Hair follicle dermal papilla cell (primary cell): ENCODE measurements around the gene FSD2. TPM values are rescaled to one million over a fixed set of nuclear protein-coding genes. Genes with fewer than 3 reads are reported as not detected.

Experiments
- total RNA-seq: library from RNA; depleted of rRNA; stranded (reverse); fragments of >200 nt; gene quantifications from 2 replicates; pipeline ENCODE4 v1.2.3, GENCODE V29; 2012

The FSD2 gene, protein sequence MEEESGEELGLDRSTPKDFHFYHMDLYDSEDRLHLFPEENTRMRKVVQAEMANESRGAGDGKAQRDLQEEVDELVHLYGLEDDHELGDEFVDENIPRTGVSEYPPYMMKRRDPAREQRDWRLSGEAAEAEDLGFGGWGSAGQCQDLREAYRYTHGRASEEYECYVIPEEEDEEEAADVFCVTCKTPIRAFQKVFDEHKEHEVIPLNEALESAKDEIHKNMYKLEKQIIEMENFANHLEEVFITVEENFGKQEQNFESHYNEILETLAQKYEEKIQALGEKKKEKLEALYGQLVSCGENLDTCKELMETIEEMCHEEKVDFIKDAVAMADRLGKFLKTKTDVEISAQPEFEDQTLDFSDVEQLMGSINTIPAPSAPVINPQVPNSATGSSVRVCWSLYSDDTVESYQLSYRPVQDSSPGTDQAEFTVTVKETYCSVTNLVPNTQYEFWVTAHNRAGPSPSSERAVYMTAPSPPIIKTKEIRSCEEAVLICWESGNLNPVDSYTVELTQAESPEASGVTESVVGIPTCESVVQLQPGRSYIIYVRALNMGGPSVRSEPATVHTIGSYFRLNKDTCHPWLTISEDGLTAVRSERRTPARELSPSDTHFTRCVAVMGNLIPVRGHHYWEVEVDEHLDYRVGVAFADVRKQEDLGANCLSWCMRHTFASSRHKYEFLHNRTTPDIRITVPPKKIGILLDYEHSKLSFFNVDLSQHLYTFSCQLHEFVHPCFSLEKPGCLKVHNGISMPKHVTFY
- under 0.01 TPM in 1 of 2 replicates, not detected in the other for total RNA-seq

DNA sequence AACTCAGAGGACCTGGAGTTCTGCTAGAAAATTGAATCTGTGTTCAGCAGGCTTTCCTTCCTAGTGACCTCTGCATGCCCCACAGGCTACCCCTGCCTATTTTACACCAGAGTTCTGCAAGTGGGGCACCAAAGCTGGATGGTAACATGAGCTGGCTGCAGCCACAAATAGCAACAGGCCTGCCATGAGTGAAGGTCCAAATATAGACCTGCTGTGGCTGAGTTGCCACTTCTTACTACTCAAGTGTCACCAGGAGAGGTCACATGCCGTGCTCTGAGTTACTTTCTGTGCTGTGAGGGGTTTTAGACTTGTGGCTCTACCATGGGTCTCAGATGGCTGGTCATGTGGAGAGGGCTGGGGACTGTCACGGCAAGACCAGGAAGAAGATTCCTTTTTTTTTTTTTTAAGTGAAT lies at the start of gene FSD2:
Gene FSD2, minus strand, starts transcription at position 76 of the 413 bp plus-strand sequence. CDS start 18,679 bp downstream, outside the sequence.

DNA sequence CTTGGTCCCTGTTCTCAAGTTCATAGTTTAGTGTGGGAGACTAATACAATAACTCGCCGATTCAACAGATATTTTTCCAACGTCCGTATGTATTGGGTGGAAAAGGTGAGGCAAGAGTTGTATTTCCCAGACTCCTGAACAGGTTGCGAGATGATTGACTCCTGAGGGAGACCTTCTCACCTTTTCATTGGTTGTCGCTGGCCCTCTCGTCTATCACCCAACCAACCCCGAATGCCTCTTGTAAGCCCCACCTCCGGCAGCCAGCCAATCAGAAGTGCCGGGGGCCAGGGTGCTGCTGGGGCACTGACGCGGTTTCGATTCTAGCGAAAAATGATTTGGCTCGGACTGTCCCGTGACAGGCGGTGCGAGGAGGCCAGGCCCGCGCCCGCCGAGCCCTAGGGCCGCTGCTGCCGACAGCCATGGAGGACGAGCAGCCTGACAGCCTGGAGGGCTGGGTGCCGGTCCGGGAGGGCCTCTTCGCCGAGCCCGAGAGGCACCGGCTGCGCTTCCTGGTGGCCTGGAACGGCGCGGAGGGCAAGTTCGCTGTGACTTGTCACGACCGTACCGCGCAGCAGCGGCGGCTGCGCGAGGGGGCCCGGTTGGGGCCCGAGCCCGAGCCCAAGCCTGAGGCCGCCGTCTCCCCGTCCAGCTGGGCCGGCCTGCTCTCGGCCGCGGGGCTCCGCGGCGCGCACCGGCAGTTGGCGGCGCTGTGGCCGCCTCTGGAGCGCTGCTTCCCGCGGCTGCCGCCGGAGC lies 3.6 kb upstream of the FSD2 start, which contains the start of gene WHAMM:
Gene WHAMM, plus strand, starts transcription at position 321 of the 753 bp plus-strand sequence. Its CDS starts 99 bp downstream, at position 420.

DNA sequence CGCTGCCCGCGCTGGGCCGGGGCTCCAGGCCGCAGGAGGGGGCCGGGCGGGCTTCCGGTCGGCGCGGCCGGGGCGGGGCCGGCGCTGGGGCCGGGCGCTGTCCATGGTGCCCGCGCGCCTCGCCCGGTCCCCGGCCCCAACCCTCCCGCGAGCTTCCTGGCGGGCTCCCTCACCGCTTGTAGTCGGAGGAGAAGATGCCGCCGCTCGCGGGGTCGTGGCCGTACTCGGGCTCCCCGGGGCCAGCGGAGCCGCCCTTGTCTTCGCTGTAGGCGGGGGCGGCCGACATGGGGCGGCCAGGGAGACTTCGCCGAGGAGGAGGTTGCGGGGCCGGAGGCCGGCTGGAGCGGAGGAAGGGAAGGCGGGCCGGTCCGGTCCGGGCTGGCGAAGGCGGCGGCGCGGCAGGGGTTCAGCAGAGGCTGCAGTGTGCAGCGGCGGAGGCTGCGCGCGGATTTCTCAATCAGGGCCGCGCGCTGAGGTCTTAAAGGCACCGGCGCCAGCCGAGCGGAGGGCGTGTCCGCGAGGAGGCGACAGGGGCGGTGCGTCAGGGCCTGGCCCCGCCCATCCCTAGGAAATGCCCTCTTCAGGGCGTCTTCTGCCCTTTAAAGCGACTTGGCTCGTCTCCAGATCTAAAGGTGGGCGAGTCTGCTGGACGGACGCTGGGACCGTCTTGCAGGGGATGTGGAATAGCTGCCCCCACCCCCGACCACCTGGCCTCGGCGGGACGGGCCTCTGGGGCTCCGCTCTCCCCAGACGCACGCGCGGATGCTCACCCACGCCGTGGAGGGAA lies 96.3 kb downstream of the FSD2 start, which contains the start of gene AP3B2:
Gene AP3B2, minus strand, starts transcription at position 455 of the 787 bp plus-strand sequence. Its CDS starts 169 bp downstream, at position 286.

Other genes starting within 250 kb of the FSD2 start
- gene CPEB1, start 158.7 kb downstream of the FSD2 start, total RNA-seq, result 13.1 and 14.9 TPM in 2 replicates
- 0.12 and 1.6 TPM in 2 replicates for gene AP3B2, start 96.2 kb downstream of the FSD2 start, total RNA-seq
- gene WHAMM, start 3.6 kb upstream of the FSD2 start, total RNA-seq, result 6.3 and 6.9 TPM in 2 replicates
- gene HOMER2, start 146.7 kb upstream of the FSD2 start, total RNA-seq, result 16.4 and 28.1 TPM in 2 replicates
- gene RAMAC, start 180.1 kb upstream of the FSD2 start, total RNA-seq, result 16.9 and 21.3 TPM in 2 replicates
- gene C15orf40, start 205.6 kb upstream of the FSD2 start, total RNA-seq, result 13.3 and 15.7 TPM in 2 replicates